PFSK-1 (cell line): ENCODE measurements around the gene KLHDC4.

Experiments used
- FOXP2 ChIP-seq: optimal IDR thresholded peaks from 2 replicates; pipeline ENCODE3; 2011; ENCODE audit warnings: borderline replicate concordance, control low read depth, inconsistent platforms; ENCODE audit not compliant: insufficient read depth; ENCODE audit errors: extremely low read length, extremely low read depth
- POLR2AphosphoS5 ChIP-seq: IDR thresholded peaks from 2 replicates; pipeline ENCODE4 v1.6.1; 2012; ENCODE audit warnings: low read depth, mild to moderate bottlenecking, control low read depth, low read length, moderate library complexity
- SIN3A ChIP-seq: IDR thresholded peaks from 2 replicates; pipeline ENCODE4 v1.6.1; 2012; ENCODE audit warnings: mild to moderate bottlenecking, low read length, moderate library complexity, borderline replicate concordance; ENCODE audit not compliant: insufficient read depth
- TAF1 ChIP-seq: IDR thresholded peaks from 2 replicates; pipeline ENCODE4 v1.6.1; 2012; ENCODE audit warnings: low read length, control low read depth, borderline replicate concordance; ENCODE audit not compliant: insufficient read depth
- TF ChIP-seq, protein P1 (sequence below), 2 experiments: IDR thresholded peaks; 2 replicates each; pipeline versions ENCODE4 v1.6.1 to v1.8.0; 2011 to 2012; ENCODE audit warnings: low read depth in 2 of 2, low read length in 2 of 2, control low read depth in 1 of 2, inconsistent platforms in 1 of 2, mild to moderate bottlenecking in 1 of 2, moderate library complexity in 1 of 2; ENCODE audit not compliant: insufficient read depth in 1 of 2

The KLHDC4 gene

DNA sequence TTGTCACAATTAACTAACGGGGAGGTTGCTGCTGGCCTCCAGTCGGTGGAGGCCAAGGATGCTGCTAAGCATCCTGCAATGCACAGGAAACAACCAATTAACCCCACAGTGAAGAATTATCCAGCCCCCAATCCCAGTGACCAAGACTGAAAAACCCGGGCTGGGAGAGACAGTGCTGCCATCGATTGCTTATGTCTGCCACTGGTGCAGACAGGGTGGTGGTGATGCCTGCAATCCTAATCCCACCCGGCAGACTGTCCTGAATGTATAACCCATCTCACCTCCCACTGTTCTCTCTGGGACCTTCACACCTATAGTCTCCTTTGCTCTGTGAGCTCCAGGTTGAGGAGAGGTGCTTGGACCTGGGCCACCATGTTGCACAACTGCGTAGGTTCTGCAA lies 42.3 kb upstream of the KLHDC4 start:
- no peak for TF ChIP-seq SIN3A
- TF ChIP-seq TAF1: no peak
- no peak for TF ChIP-seq POLR2AphosphoS5
- TF ChIP-seq FOXP2: no peak
- TF ChIP-seq, protein P1, sequence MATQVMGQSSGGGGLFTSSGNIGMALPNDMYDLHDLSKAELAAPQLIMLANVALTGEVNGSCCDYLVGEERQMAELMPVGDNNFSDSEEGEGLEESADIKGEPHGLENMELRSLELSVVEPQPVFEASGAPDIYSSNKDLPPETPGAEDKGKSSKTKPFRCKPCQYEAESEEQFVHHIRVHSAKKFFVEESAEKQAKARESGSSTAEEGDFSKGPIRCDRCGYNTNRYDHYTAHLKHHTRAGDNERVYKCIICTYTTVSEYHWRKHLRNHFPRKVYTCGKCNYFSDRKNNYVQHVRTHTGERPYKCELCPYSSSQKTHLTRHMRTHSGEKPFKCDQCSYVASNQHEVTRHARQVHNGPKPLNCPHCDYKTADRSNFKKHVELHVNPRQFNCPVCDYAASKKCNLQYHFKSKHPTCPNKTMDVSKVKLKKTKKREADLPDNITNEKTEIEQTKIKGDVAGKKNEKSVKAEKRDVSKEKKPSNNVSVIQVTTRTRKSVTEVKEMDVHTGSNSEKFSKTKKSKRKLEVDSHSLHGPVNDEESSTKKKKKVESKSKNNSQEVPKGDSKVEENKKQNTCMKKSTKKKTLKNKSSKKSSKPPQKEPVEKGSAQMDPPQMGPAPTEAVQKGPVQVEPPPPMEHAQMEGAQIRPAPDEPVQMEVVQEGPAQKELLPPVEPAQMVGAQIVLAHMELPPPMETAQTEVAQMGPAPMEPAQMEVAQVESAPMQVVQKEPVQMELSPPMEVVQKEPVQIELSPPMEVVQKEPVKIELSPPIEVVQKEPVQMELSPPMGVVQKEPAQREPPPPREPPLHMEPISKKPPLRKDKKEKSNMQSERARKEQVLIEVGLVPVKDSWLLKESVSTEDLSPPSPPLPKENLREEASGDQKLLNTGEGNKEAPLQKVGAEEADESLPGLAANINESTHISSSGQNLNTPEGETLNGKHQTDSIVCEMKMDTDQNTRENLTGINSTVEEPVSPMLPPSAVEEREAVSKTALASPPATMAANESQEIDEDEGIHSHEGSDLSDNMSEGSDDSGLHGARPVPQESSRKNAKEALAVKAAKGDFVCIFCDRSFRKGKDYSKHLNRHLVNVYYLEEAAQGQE (IDR thresholded peaks at IDR 0.05; ENCODE audit: insufficient read depth in 1 of 2, low read depth in 2 of 2, low read length in 2 of 2): no peak

DNA sequence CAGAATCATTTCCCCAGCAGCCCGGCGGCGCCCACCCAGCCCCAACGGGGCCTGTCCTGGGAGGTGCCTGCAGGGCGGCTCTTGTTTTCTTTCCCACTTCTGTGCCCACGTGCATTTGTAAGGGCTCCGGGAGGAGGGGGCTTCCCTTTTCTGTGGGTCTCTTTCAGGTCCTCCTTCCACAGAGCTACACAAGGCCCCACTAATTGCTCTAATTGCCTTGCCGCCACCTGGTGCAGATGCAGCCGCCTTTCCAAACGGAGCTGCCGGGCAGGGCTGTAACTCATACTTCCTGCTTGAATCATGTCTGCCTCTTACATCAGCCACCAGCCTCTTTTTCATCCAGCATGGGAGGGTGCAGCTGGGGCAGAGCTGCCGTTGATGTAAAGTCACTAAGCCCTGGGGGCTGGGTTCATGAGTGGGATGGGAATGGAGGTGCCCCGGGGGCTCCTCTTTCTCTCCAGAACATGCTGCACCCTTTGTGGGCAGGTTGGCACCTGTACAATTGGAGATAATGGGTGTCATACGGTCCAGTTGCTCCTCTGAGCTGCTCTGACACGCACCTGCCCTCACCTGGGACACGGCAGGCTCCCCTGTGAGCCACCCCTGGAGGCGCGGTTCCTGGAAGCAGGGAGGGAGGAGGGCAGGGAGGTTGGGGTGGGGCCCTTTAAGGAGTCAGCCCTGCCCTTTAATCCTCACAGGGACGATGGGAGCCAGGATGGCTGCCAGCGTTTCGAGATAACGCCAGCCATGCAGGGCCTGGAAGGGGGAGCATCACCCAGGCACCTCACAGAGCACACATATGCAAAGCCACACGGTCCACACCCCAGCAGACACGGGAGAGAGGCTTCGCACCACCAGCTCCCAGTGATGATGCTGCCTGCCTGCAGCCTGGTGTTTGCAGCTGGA lies 41.1 kb upstream of the KLHDC4 start:
- TF ChIP-seq, protein P1 (IDR thresholded peaks at IDR 0.05; ENCODE audit: insufficient read depth in 1 of 2, low read depth in 2 of 2, low read length in 2 of 2): no peak; a peak in 1 of 4 replicates
- TF ChIP-seq FOXP2 (no peak), POLR2AphosphoS5 (peak; percentile 26; the same call in 1 of the 2 replicates), SIN3A (no peak), TAF1 (0 out of 2 replicates have a peak, but pooled peaks have one; percentile 24)

DNA sequence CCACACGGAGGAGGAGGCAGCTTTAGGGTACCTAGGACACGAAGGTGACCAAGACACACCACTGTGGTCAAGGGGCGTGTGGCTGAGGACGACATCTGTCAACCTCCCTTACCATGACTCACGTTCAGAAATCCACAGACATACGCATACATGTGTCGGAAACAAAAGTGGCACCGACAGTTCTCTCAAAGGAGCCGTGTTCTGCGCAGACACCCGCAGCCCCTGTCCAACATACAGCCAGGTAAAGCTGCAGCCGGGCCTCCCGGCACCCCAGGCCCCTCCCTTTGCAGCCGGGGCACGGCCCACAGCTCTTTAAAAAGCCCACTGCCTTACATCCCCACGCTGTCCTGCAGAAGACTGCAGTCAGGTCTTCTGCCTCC lies 40.5 kb upstream of the KLHDC4 start:
- TF ChIP-seq, protein P1 (IDR thresholded peaks at IDR 0.05; ENCODE audit: insufficient read depth in 1 of 2, low read depth in 2 of 2, low read length in 2 of 2): no peak
- no peak for TF ChIP-seq TAF1
- no peak for TF ChIP-seq SIN3A
- no peak for TF ChIP-seq FOXP2
- no peak for TF ChIP-seq POLR2AphosphoS5

DNA sequence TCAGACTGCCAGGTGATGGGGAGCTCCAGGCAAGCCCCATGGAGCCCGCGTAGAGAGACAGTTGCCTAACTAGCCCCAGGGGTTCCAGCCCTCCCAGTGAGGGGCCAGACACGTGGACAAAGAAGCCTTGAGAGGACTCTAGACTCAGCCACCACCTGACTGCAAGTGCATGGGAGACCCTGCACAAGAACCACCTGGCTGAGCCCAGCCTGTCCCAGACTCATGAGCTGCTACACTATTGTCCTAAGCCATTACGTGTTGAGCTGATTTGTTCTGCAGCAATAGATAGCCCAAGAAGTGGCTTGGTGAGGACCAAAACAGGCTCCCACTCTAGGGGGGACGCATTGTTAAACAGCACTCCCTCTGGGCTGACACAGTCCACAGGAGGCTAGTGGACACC lies 37.6 kb upstream of the KLHDC4 start:
- TF ChIP-seq, protein P1 (IDR thresholded peaks at IDR 0.05; ENCODE audit: insufficient read depth in 1 of 2, low read depth in 2 of 2, low read length in 2 of 2): no peak
- no peak for TF ChIP-seq SIN3A
- TF ChIP-seq TAF1: no peak
- TF ChIP-seq FOXP2: no peak
- TF ChIP-seq POLR2AphosphoS5: no peak
